WTC11 (cell line): ENCODE results near the gene PLXDC1. TPM values are rescaled to one million over a fixed set of nuclear protein-coding genes. Genes with fewer than 3 reads are reported as not detected.
A peak's percentile ranks its signal among the peaks of the same experiment; 100 is the strongest.

Source experiments
- ATAC-seq: fragments of 200-7000 bp; cut with Tn5 transposase; 2 replicates; pipeline ENCODE4 v1.10.0; 2021; ENCODE audit warnings: mild to moderate bottlenecking, moderate library complexity
- CTCF ChIA-PET: fragments of 300-600 bp; sonication (Branson Sonifier 250); formaldehyde crosslinking; loops from one replicate; lab custom pipeline; 2021; ENCODE audit warnings: antibody characterized with exemption; lab: Charles Lee
- POLR2A ChIA-PET: fragments of 350-600 bp; sonication (Branson Sonifier 250); formaldehyde crosslinking; loops from one replicate; lab custom pipeline; 2021; ENCODE audit warnings: antibody characterized with exemption; lab: Charles Lee
- DNase-seq: peaks from one replicate; pipeline ENCODE4 v3.0.0; 2021; ENCODE audit warnings: low spot score
- H3K27ac Mint-ChIP-seq: 2 replicates; pipeline ENCODE4 v1.8.0; 2021; ENCODE audit warnings: mixed read lengths
- H3K27me3 Mint-ChIP-seq: 2 replicates; pipeline ENCODE4 v1.8.0; 2021; ENCODE audit warnings: low read depth, mild to moderate bottlenecking, moderate library complexity, mixed read lengths
- H3K36me3 Mint-ChIP-seq: 2 replicates; pipeline ENCODE4 v1.8.0; 2021; ENCODE audit warnings: mixed read lengths
- H3K4me1 Mint-ChIP-seq: 2 replicates; pipeline ENCODE4 v1.8.0; 2022; ENCODE audit warnings: mixed read lengths
- H3K4me3 Mint-ChIP-seq: 2 replicates; pipeline ENCODE4 v1.8.0; 2021; ENCODE audit warnings: mild to moderate bottlenecking, moderate library complexity, mixed read lengths
- H3K9me3 Mint-ChIP-seq: 2 replicates; pipeline ENCODE4 v1.8.0; 2021; ENCODE audit warnings: mixed read lengths
- ATF1 ChIP-seq: sonication (generic); formaldehyde crosslinking; IDR thresholded peaks from 2 replicates; pipeline ENCODE4 v1.8.1; 2023; ENCODE audit warnings: mild to moderate bottlenecking, moderate library complexity, missing genetic modification reagents
- ATF6 ChIP-seq: sonication (generic); formaldehyde crosslinking; IDR thresholded peaks from 2 replicates; pipeline ENCODE4 v1.8.1; 2023; ENCODE audit warnings: mild to moderate bottlenecking, missing genetic modification reagents
- GTF2I ChIP-seq: fragments of 250-450 bp; sonication (Bioruptor Pico); conservative IDR thresholded peaks from 2 replicates; pipeline ENCODE4 v1.4.0; 2021; ENCODE audit warnings: mild to moderate bottlenecking
- HMGXB4 ChIP-seq: sonication (generic); formaldehyde crosslinking; IDR thresholded peaks from 2 replicates; pipeline ENCODE4 v1.8.1; 2023; ENCODE audit warnings: mild to moderate bottlenecking, moderate library complexity, missing genetic modification reagents
- IRF2 ChIP-seq: sonication (generic); formaldehyde crosslinking; IDR thresholded peaks from 2 replicates; pipeline ENCODE4 v1.8.0; 2022; ENCODE audit warnings: low read depth, missing genetic modification reagents, borderline replicate concordance
- JAZF1 ChIP-seq: fragments of 250-450 bp; sonication (Bioruptor Pico); IDR thresholded peaks from 2 replicates; pipeline ENCODE4 v1.9.0; 2021; ENCODE audit warnings: moderate library complexity, mild to moderate bottlenecking, inconsistent platforms
- NFATC4 ChIP-seq: fragments of 250-450 bp; sonication (Bioruptor Pico); IDR thresholded peaks from 2 replicates; pipeline ENCODE4 v1.9.0; 2021; ENCODE audit warnings: mild to moderate bottlenecking
- NR2C2 ChIP-seq: sonication (generic); formaldehyde crosslinking; IDR thresholded peaks from 2 replicates; pipeline ENCODE4 v1.8.0; 2022; ENCODE audit warnings: mild to moderate bottlenecking, missing genetic modification reagents
- NR3C1 ChIP-seq: sonication (generic); formaldehyde crosslinking; conservative IDR thresholded peaks from 2 replicates; pipeline ENCODE4 v1.8.1; 2023; ENCODE audit warnings: low read depth, mild to moderate bottlenecking, missing genetic modification reagents
- PRRX2 ChIP-seq: fragments of 250-450 bp; sonication (Bioruptor Pico); IDR thresholded peaks from 2 replicates; pipeline ENCODE4 v1.8.0; 2021; ENCODE audit warnings: mild to moderate bottlenecking
- SOX15 ChIP-seq: fragments of 250-450 bp; sonication (Bioruptor Pico); IDR thresholded peaks from 2 replicates; pipeline ENCODE4 v1.9.0; 2021; ENCODE audit warnings: mild to moderate bottlenecking
- TCF7 ChIP-seq: sonication (generic); formaldehyde crosslinking; IDR thresholded peaks from 2 replicates; pipeline ENCODE4 v1.8.0; 2022; ENCODE audit warnings: mild to moderate bottlenecking, low read depth, missing genetic modification reagents, moderate library complexity
- ZBTB21 ChIP-seq: sonication (generic); formaldehyde crosslinking; IDR thresholded peaks from 2 replicates; pipeline ENCODE4 v1.8.1; 2023; ENCODE audit warnings: mild to moderate bottlenecking, missing genetic modification reagents, borderline replicate concordance
- ZNF232 ChIP-seq: sonication (generic); formaldehyde crosslinking; IDR thresholded peaks from 2 replicates; pipeline ENCODE4 v1.8.0; 2022; ENCODE audit warnings: mild to moderate bottlenecking, missing genetic modification reagents
- ZNF281 ChIP-seq: sonication (generic); formaldehyde crosslinking; IDR thresholded peaks from 2 replicates; pipeline ENCODE4 v1.8.0; 2023; ENCODE audit warnings: mild to moderate bottlenecking, missing genetic modification reagents
- ZNF317 ChIP-seq: sonication (generic); formaldehyde crosslinking; IDR thresholded peaks from 2 replicates; pipeline ENCODE4 v1.8.1; 2023; ENCODE audit warnings: low read depth, mild to moderate bottlenecking, moderate library complexity, missing genetic modification reagents, borderline replicate concordance
- ZNF423 ChIP-seq: fragments of 250-450 bp; sonication (Bioruptor Pico); IDR thresholded peaks from 2 replicates; pipeline ENCODE4 v2.1.2; 2022; ENCODE audit warnings: mild to moderate bottlenecking, moderate library complexity
- ZNF425 ChIP-seq: fragments of 250-450 bp; sonication (Bioruptor Pico); conservative IDR thresholded peaks from 2 replicates; pipeline ENCODE4 v1.9.0; 2021; ENCODE audit warnings: mild to moderate bottlenecking
- ZNF671 ChIP-seq: fragments of 250-450 bp; sonication (Bioruptor Pico); IDR thresholded peaks from 2 replicates; pipeline ENCODE4 v1.8.0; 2021; ENCODE audit warnings: mild to moderate bottlenecking
- total RNA-seq: library from RNA; stranded (reverse); gene quantifications from 3 replicates; pipeline ENCODE4 v1.2.3, GENCODE V29; 2021
- TF ChIP-seq, protein P1 (sequence below): sonication (generic); formaldehyde crosslinking; IDR thresholded peaks from 2 replicates; pipeline ENCODE4 v1.8.1; 2023; ENCODE audit warnings: mild to moderate bottlenecking, missing genetic modification reagents, moderate library complexity
- TF ChIP-seq, protein P2 (sequence below): fragments of 200-600 bp; IDR thresholded peaks from 2 replicates; pipeline ENCODE4 v1.8.0; 2022; ENCODE audit warnings: antibody characterized with exemption

PLXDC1 gene
- total RNA-seq, 1 experiment from 2014 or later, result 5.4 TPM

DNA sequence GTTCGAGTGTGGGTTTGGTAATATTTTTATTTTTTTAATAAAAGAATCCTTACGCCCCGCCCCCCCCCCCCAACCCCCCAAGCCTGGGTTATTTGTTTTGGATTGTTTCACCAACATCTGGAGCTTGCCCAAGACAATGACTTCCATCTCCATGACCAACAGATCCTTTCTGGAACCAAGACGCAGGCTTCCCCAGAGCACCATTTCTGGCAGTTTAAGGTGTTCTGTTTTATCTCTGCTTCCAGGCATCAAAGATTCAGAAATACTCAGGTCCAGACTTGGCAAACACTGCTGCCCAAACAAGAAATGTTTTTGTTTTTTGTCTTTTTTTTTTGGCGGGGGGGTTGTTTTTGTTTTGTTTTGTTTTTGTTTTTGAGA is 56.1 kb downstream of the PLXDC1 start (continued):
- TF ChIP-seq ZNF671 (CRISPR knock-in tag) (no peak), ATF6 (CRISPR knock-in tag) (no peak)

DNA sequence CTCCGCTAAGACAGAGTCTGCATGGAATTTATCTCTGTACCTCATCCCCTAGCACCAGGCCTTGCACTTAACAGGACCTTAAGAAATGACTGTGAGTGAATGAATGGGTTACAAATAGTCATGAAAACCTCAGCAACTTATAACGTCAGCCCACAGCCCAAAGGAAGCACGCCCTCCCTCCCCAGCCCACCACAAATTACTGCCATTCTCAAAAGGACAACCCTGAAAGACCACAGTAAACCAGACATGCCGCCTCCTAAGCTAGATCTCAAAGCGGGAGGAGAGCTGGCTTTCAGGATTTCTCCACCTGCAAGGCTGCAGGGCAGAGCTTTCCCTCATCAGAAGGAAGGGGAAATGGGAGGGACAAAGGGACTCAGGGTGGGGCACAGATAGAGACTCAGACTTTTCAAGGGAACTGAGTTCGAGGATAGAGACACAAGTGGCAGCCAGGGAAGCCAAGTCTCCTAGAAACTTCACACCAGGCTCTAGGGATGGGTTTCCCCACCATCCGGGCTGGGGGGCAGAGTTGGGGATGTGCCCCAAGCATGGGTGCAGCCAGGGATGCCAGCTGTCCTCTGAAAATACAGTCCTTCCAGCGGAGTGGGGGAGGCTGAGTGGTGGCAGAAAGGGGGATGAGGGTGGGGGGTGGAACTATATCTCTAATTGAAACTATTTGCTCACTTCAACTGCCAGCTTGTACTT is 56.7 kb downstream of the PLXDC1 start:
- Mint-ChIP-seq H3K27me3 (no peaks in the 10 kb centered on the region), H3K36me3 (no peaks in the 10 kb centered on the region), H3K4me1 (peaks cover 30% of the 10 kb centered on the region), H3K27ac (0 out of 2 replicates have a peak overlapping the region, but pooled peaks have one; percentile 25), H3K4me3 (no peak overlapping the region), H3K9me3 (no peaks in the 10 kb centered on the region)
- CTCF ChIA-PET, result interaction anchor here (0.6 to 1.7 kb wide), 8 partner anchors 18 to 150 kb away, joined by 3 to 6 read pairs (median 4); no protein-coding TSS in a partner anchor
- TF ChIP-seq NR2C2, result no peak
- TF ChIP-seq TCF7 (CRISPR knock-in tag), result no peak
- no peak for TF ChIP-seq ZNF671 (CRISPR knock-in tag)
- TF ChIP-seq ZNF317 (CRISPR knock-in tag), result no peak
- TF ChIP-seq, protein P1, sequence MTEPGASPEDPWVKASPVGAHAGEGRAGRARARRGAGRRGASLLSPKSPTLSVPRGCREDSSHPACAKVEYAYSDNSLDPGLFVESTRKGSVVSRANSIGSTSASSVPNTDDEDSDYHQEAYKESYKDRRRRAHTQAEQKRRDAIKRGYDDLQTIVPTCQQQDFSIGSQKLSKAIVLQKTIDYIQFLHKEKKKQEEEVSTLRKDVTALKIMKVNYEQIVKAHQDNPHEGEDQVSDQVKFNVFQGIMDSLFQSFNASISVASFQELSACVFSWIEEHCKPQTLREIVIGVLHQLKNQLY (CRISPR knock-in tag), result no peak
- no peak for TF ChIP-seq JAZF1 (CRISPR knock-in tag)
- TF ChIP-seq ZBTB21 (CRISPR knock-in tag), result no peak
- TF ChIP-seq HMGXB4, result no peak
- TF ChIP-seq ZNF425, result no peak
- no peak for TF ChIP-seq SOX15
- no peak for TF ChIP-seq GTF2I (CRISPR knock-in tag)
- TF ChIP-seq, protein P2, sequence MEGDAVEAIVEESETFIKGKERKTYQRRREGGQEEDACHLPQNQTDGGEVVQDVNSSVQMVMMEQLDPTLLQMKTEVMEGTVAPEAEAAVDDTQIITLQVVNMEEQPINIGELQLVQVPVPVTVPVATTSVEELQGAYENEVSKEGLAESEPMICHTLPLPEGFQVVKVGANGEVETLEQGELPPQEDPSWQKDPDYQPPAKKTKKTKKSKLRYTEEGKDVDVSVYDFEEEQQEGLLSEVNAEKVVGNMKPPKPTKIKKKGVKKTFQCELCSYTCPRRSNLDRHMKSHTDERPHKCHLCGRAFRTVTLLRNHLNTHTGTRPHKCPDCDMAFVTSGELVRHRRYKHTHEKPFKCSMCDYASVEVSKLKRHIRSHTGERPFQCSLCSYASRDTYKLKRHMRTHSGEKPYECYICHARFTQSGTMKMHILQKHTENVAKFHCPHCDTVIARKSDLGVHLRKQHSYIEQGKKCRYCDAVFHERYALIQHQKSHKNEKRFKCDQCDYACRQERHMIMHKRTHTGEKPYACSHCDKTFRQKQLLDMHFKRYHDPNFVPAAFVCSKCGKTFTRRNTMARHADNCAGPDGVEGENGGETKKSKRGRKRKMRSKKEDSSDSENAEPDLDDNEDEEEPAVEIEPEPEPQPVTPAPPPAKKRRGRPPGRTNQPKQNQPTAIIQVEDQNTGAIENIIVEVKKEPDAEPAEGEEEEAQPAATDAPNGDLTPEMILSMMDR, result no peak
- TF ChIP-seq NR3C1 (CRISPR knock-in tag), result no peak
- TF ChIP-seq ATF1 (CRISPR knock-in tag), result no peak
- TF ChIP-seq ZNF423 (CRISPR knock-in tag), result no peak
- no peak for TF ChIP-seq IRF2 (CRISPR knock-in tag)
- no peak for TF ChIP-seq NFATC4 (CRISPR knock-in tag)
- no peak for TF ChIP-seq ZNF232 (CRISPR knock-in tag)
- no peak for TF ChIP-seq ZNF281 (CRISPR knock-in tag)
- no peak for TF ChIP-seq PRRX2 (CRISPR knock-in tag)
- no peak for DNase-seq
- POLR2A ChIA-PET, result no interaction called here
- no peak for ATAC-seq
